ENCODE results near the gene TTC31.

TTC31 gene

GRCh38 chr2:74505448-74506246 is 22.8 kb downstream of the TTC31 start:
- DNase-seq (ENCODE audit: extremely low read depth, low read depth) = no peak
- TF ChIP-seq, protein P1, sequence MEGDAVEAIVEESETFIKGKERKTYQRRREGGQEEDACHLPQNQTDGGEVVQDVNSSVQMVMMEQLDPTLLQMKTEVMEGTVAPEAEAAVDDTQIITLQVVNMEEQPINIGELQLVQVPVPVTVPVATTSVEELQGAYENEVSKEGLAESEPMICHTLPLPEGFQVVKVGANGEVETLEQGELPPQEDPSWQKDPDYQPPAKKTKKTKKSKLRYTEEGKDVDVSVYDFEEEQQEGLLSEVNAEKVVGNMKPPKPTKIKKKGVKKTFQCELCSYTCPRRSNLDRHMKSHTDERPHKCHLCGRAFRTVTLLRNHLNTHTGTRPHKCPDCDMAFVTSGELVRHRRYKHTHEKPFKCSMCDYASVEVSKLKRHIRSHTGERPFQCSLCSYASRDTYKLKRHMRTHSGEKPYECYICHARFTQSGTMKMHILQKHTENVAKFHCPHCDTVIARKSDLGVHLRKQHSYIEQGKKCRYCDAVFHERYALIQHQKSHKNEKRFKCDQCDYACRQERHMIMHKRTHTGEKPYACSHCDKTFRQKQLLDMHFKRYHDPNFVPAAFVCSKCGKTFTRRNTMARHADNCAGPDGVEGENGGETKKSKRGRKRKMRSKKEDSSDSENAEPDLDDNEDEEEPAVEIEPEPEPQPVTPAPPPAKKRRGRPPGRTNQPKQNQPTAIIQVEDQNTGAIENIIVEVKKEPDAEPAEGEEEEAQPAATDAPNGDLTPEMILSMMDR (IDR thresholded peaks at IDR 0.05; ENCODE audit: low read depth, low read length) = no peak

DNA sequence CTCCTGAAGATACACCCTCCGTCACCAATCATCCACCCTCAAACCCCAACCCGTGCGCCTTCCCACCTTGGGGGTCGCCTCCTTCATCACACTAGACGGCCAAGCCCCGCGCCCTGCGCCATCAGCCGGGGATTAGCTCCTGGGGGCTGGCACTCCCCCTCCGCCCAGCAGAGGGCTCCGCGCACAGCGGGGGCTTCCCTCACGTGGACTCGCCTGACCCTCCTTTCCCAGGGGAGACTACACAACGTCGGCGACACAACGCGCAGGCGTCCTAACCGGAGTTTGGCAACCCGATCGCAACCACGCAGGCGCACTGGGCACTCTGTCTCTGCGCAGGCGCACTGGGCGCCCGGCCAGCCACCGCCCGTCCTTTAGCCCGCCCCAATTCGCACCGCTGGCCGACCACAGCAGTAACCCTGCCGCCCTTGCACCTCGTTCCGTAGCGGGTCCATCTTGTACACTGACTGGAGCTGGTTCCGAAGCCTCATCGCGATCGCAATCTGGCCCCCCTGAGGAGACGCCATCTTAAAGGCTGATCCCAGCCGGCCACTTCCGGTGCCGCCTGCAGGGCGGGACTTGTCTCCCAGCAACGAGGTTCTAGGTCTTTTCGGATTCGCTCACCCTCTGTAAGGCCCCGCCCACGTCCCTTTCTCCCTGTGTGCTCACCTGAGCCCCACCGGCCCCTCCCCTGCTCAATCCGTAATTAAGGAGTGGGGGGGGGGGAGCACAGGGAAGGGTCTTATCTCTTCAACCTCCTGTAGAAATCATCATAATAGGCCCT is 24.5 kb downstream of the TTC31 start, which contains the start of gene PCGF1:
PCGF1 (minus strand) TSS at position 551 of the 781 bp plus-strand sequence; CDS start at position 524, 27 bp downstream.
- TF ChIP-seq, protein P1 (IDR thresholded peaks at IDR 0.05; ENCODE audit: low read depth, low read length) = peak; percentile 44
- DNase-seq (ENCODE audit: extremely low read depth, low read depth) = peak; percentile 97

GRCh38 chr2:74507926-74508520 is 25.1 kb downstream of the TTC31 start:
- DNase-seq (ENCODE audit: extremely low read depth, low read depth) = no peak

DNA sequence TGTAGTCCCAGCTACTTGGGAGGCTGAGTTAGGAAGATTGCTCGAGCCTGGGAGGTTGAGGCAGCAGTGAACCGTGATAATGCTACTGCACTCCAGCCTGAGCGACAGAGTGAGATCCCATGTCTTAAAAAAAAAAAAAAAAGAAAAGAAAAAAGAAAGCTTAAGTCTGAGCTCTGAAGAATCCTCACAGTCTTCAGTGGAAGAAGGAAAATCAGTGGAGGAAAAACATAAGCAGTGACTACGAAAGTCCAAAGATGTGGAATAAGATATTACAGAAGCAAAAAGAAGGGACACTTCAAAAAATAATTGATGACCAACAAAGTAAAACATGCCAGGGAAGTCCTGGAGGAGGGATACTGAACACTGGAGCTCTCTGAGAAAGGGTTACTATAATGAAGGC is 27.4 kb downstream of the TTC31 start:
- TF ChIP-seq, protein P1 (IDR thresholded peaks at IDR 0.05; ENCODE audit: low read depth, low read length) = no peak
- no peak for DNase-seq (ENCODE audit: extremely low read depth, low read depth)

More at GRCh38 chr2:74507926-74508520, 25.1 kb downstream of the TTC31 start:
- TF ChIP-seq, protein P1 (IDR thresholded peaks at IDR 0.05; ENCODE audit: low read depth, low read length) = no peak

DNA sequence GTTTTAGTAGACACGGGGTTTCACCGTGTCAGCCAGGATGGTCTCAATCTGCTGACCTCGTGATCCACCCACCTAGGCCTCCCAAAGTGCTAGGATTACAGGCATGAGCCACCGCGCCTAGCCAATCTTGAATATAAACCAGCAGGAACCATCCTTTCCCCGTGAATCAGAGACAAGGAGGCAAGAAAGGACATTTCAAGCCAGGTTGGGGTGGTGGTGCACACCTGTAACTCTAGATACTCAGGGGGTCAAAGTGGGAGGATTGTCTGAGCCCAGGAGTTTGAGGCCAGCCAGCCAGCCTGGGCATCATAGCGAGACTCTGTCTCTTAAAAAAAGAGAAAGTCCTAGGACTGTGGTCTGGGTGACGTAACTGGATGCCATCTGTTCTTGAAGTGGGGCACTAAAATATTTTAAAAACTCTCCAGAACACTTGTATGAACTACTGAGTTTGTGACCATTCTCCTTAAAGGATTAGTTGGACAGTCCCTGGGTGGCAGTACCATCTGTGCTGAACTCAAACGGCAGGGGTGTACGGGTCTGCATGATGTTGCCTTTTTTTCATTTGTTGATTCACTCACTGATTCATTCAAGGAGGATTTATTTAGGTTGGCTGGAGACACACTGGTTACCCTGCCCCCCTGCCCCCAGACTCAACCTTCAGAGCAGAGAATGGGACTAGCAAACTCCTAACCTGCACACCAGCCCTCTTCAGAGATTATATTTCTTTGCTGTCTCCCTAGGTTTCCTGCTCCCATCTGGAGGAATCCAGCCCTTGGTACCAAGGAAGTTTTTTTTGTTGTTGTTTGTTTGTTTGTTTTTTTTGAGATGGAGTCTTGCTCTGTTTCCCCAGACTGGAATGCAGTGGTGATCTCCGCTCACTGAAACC is 28.5 kb downstream of the TTC31 start:
- TF ChIP-seq, protein P1 (IDR thresholded peaks at IDR 0.05; ENCODE audit: low read depth, low read length) = no peak

DNA sequence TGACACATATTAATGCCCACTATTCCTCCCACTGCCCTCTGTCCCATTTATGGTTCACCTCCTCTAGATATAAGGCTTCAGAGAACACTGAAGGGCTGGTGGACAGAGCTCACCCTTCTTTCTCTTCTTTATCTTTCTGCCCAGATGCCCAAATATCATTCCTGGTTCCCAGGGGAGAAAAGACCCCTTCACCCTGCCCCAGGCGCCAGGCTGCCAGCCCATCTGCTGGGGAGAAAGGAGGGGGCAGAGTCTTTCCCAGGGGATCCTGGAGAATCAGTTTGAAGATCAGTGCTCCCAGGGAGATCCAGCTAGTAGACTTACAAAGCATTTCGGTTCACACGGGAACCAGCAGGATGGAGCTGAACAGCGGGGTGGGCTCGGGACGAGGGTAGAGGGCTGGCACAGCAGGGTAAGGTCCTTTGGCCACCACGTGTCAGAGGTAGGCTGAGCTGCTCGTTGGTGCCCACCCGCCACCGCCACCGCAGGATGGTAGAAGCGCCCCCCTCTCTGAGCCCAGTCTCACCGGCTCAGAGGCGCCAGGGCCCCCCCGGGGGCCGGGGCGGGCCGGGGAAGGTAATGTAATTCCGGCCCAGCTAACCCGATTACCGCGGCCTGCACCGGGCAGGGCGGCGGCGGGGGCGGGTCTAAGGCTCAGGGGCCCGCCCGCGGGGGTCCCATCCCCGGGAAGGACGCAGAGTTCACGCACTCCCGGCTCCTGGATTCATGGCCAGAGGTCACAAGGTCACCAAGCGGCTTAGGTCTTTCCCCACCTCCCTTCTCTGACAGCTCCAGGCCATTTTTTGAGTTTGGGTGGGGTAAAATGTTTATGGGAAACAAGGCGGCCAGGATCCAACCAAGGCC is 30.1 kb downstream of the TTC31 start:
- TF ChIP-seq, protein P1 (IDR thresholded peaks at IDR 0.05; ENCODE audit: low read depth, low read length) = no peak
- no peak for DNase-seq (ENCODE audit: extremely low read depth, low read depth)

More for the DNA sequence above, 28.5 kb downstream of the TTC31 start:
- no peak for DNase-seq (ENCODE audit: extremely low read depth, low read depth)

Measured in AG09319 (cell line).